Measurements from ENCODE around the gene ZBTB2. TPM values are rescaled to one million over a fixed set of nuclear protein-coding genes. Genes with fewer than 3 reads are reported as not detected.

ZBTB2 gene
- total RNA-seq, 1 experiment from 2014 or later, result 14.3 TPM

GRCh38 chr6:151381722-151382121 is 9.6 kb downstream of the ZBTB2 start:
- ChIA-PET CTCF (no interaction called here), POLR2A (no interaction called here)
- ATAC-seq (no peak), DNase-seq (ENCODE audit: low spot score) (no peak)
- no peaks in the 10 kb centered on the region for H3K27me3 Mint-ChIP-seq (ENCODE audit: low read depth)
- no peak for TF ChIP-seq ATF3 (CRISPR knock-in tag; conservative IDR thresholded peaks at IDR 0.05)
- no peak for TF ChIP-seq ZNF138 (CRISPR knock-in tag; conservative IDR thresholded peaks at IDR 0.05)
- TF ChIP-seq PRRX2 (CRISPR knock-in tag; IDR thresholded peaks at IDR 0.05), result no peak
- no peak for TF ChIP-seq SMAD3 (CRISPR knock-in tag; IDR thresholded peaks at IDR 0.05; ENCODE audit: borderline replicate concordance)
- no peak for TF ChIP-seq FOXP1 (CRISPR knock-in tag; IDR thresholded peaks at IDR 0.05; ENCODE audit: borderline replicate concordance)
- no peak for TF ChIP-seq ZNF512 (CRISPR knock-in tag; IDR thresholded peaks at IDR 0.05; ENCODE audit: borderline replicate concordance)
- no peak for TF ChIP-seq ESRRA (CRISPR knock-in tag; IDR thresholded peaks at IDR 0.05; ENCODE audit: borderline replicate concordance)
- TF ChIP-seq ZBTB43 (CRISPR knock-in tag; IDR thresholded peaks at IDR 0.05), result no peak
- no peak for TF ChIP-seq ZMAT4 (CRISPR knock-in tag; IDR thresholded peaks at IDR 0.05)
- TF ChIP-seq USF1 (CRISPR knock-in tag; IDR thresholded peaks at IDR 0.05), result no peak
- H3K36me3 Mint-ChIP-seq, result no peaks in the 10 kb centered on the region
- peaks cover 38% of the 10 kb centered on the region for H3K4me1 Mint-ChIP-seq
- peak overlapping the region; percentile 4; the same call in 1 of the 2 replicates for H3K27ac Mint-ChIP-seq
- peaks cover 2% of the 10 kb centered on the region; the same call in 1 of the 2 replicates for H3K9me3 Mint-ChIP-seq
- no peak overlapping the region for H3K4me3 Mint-ChIP-seq

GRCh38 chr6:151380848-151381205 is 10.5 kb downstream of the ZBTB2 start:
- Mint-ChIP-seq H3K4me1 (peaks cover 39% of the 10 kb centered on the region), H3K27me3 (ENCODE audit: low read depth) (no peaks in the 10 kb centered on the region), H3K36me3 (no peaks in the 10 kb centered on the region), H3K9me3 (peaks cover 2% of the 10 kb centered on the region; the same call in 1 of the 2 replicates), H3K27ac (peak overlapping the region; percentile 63), H3K4me3 (no peak overlapping the region)
- ChIA-PET POLR2A (no interaction called here), CTCF (interaction anchor here (0.6 kb wide), 1 partner anchor 10 kb away, joined by 4 read pairs; no protein-coding TSS in a partner anchor)
- DNase-seq (ENCODE audit: low spot score) (no peak), ATAC-seq (peak; percentile 57)
- TF ChIP-seq ZMAT4 (CRISPR knock-in tag; IDR thresholded peaks at IDR 0.05), result no peak
- no peak for TF ChIP-seq FOXK1 (CRISPR knock-in tag; IDR thresholded peaks at IDR 0.05)
- TF ChIP-seq GRHL2 (CRISPR knock-in tag; IDR thresholded peaks at IDR 0.05; ENCODE audit: insufficient replicate concordance, severe bottlenecking), result no peak
- TF ChIP-seq ZNF281 (CRISPR knock-in tag; IDR thresholded peaks at IDR 0.05), result no peak
- TF ChIP-seq ZNF425 (CRISPR knock-in tag; conservative IDR thresholded peaks at IDR 0.05), result no peak
- no peak for TF ChIP-seq ERG (CRISPR knock-in tag; IDR thresholded peaks at IDR 0.05)
- TF ChIP-seq PRDM15 (CRISPR knock-in tag; IDR thresholded peaks at IDR 0.05), result no peak
- no peak for TF ChIP-seq CREM (CRISPR knock-in tag; IDR thresholded peaks at IDR 0.05)
